ENCODE results near the gene HUS1.
"Not testable (repeated sequence)": the region's sequence is repeated elsewhere in the genome, so short reads cannot be mapped to it uniquely, and the experiment has no call there.

HUS1 gene

DNA sequence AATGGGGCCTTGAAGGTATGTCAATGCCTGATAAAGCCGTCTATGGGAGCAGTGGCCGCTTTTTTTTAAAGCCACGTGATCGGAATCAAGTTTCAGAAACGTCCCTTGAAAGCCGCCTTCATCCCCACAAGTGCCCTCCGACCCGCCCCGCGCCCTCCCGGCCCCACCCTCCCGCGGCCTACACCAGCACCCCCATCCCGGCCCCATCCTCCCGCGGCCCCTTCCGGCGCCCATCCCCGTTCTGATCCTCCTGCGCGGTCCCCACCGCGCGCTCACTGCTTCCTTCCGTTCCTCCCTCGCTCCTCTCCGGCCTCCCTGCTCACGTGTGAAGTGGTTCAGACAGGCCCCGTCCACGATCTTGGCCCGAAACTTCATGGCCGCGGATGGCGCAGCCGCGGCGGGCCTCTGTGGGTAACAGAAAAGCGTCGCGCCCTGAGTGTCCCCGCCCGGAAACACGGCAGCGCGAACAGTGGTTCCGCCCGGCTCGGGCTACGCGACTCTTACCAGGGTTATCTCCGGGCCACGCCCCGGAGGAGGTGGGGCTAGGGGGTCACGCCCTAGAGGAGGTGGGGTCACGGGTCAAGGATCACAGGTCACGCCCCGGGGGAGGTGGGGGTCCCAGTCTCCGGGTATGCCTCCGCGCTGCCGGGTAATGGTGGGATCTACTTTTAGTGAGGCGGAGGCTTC lies at the start of gene HUS1:
TSS of gene HUS1 (minus strand) at position 471 of the 687 bp plus-strand sequence. CDS start at position 375, 96 bp downstream.
- peak; percentile 92 for DNase-seq

DNA sequence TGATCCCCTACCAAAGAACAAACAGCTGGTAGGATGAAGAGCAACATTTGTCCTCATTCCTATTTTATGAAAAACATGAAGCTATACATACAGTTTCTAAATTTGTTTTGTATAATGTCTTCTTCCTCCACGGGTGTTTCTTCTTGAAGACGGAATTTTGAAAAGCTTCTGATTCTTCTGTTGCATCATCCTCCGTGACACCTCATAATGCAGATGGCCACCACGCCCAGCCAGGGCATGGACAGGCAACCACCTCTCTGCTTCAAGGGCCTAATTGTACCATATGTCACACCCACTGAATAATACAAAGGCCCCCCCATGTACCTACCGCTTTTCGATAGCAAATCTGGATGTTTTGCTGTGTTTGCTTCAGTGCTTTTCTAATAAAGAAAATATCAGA lies 49.5 kb upstream of the HUS1 start, which contains the start of gene SUN3:
TSS of gene SUN3 (minus strand) at position 170 of the 400 bp plus-strand sequence. CDS start at position 1, 169 bp downstream.
- no peak for DNase-seq

DNA sequence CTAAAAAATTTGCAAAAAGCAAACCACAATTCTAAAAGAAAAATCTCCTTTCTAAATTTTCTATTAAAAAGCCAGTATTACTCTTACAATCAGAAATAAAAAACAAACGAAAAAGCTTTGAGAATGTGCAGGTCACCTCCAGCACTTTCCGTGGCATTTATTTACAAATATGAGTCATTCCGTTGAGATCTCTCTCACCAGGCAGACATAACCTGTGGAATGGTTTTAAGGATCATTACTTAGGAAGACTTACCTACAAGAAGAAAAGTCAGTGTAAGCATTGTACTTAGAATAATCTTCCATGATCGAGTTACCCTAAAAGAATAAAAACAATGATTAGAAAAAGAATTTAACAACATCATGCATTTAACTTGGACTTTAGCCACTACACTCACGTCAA lies 46.2 kb upstream of the HUS1 start:
- DNase-seq, result no peak

DNA sequence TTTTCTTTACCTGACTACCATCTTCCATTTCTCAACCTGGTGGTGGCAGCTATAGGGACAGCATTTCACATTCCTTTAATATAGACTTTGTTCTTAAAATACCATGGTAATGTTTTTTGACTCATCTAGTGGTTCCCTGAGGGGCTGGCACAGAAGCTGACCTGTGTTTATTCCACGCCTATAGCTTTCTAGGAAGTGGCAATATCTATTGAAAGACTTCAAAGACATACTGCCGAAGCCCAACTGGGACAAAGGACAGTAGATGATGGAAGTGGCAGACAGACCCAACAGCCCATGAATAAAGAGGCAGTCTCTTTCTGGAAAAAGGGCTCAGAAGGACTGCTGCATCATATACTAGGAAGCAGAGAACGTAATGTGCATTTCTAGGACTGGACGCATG lies 38.3 kb upstream of the HUS1 start:
- DNase-seq, result no peak

DNA sequence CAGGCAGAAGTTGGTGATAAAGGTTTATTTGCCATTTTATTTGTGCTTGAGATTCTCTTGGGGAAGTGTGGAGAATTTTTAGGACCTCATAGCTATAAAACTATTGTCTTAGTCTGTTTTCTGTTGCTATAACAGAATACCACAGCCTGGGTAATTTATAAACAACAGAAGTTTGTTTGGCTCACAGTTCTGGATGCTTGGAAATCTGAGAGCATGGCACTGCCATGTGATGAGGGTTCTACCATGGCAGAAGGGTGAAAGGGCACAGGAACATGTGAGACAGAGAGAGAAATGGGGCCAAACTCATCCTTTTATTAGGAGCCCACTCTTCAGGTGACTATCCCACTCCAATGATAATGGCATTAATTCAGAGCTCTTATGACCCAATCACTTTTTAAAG lies 37.2 kb upstream of the HUS1 start:
- no peak for DNase-seq

DNA sequence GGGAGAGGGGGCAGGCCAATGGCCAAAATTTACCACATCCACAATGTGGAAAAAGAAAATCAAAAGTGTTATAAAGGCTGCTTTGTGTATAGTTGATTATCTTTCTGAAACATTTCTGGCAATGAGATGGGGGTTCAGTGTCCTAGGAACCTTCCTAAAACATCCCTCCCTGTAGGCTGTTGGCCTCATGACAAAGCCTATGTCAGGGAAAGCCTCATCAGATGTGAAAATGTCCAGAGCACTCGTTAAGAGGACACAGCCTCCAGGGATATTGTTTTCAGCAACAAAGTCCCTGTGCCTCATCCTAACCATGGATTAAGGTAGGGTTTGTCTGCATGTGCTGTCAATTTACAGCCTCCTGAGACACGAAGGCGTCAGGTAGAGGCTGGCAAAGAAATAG lies 32.5 kb upstream of the HUS1 start:
- no peak for DNase-seq

DNA sequence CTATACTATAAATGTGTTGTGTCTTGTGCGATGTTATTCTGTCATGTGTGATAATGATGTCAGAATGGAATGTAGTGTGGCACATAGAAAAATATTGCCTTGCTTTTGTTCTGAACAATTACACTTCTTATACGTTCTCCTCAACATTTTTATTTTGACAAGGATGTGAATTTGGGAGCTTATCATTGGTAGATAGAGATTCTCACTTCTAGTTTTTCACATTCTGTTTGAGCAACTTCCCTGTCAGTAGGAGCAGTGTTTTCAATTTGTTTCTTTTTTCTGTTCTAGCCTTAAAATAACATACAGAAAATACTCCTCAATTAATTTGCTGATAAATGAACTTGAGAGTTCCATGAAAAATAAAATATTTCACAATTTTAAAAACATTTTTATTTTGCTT lies 31.9 kb upstream of the HUS1 start:
- DNase-seq, result no peak

GRCh38 chr7:48009954-48010353 lies 30.5 kb upstream of the HUS1 start:
- DNase-seq, result no peak

GRCh38 chr7:48009257-48009656 lies 29.8 kb upstream of the HUS1 start:
- DNase-seq, result no peak

DNA sequence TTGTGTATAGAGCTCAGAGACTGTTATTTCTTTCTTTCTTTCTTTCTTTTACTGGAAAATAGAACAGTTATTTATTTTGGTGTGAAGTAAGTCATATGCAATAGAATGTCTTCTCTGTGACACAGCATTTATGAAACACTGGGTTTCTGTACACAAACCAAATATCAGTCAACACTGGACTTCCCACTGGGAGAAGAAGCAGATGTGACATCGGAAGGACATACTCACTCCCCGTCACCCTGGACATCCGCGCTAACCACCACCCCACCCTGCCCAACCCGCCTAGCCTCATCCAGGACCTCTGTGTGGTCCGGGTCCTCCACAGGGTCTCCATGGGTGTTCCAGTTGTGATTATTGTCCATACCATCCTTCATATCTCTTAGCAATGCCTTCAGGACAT lies 27.5 kb upstream of the HUS1 start:
- DNase-seq, result no peak

DNA sequence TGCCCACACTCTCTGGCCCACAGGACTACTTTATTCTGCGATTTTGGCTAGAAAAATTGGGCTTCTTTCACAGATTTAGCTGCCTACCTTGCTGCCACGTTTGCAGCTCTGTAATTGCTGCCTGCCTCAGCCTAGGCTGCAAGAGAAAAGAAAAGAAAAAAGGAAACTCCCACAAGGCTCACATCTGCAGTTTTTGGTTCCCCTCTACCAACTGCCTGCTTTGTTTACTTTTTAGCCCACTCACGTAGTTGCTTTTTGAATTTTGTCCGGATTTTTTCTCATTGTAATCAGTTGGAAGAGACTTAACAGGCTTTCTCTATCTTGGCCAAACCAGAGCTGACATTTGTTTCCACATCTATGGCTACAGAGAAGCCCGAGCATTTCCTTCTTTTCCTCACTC lies 25.2 kb upstream of the HUS1 start:
- DNase-seq, result no peak

DNA sequence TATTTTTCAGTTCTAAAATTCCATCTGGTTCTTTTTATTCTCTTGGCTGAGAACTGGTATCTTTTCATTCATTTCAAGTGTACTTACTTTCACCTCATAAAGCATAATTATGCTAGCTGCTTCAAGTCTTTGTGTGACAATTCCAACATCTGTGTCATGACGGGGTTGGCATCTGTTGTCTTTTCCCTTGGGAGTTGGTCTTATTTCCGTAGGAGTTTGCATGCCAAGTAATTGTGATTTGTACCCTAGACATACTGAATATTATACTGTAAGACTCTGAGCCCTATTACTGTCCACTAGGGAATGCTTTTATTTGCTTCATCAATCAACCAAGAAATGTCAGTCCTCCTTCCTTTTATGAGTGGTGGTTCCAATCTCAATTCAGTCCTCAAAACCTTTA lies 24.6 kb upstream of the HUS1 start:
- DNase-seq, result no peak

DNA sequence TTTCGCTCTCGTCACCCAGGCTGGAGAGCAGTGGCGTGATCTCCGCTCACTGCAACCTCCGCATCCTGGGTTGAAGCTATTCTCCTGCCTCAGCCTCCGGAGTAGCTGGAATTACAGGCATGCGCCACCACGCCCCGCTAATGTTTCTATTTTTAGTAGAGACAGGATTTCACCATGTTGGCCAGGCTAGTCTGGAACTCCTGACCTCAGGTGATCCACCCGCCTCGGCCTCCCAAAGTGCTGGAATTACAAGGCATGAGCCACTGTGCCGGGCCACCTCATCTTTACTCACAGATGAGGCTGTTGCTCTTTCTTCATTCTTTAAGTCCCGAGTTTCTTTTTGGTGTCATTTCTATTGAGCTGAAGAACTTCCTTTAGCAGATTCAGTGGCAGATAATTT lies 20.7 kb upstream of the HUS1 start:
- DNase-seq, result not testable (repeated sequence)

- no peak for DNase-seq
These were observed 20.0 kb upstream of the HUS1 start for GRCh38 chr7:47999413-47999812.

- no peak for DNase-seq
These were observed 13.0 kb upstream of the HUS1 start for GRCh38 chr7:47992446-47992845.

DNA sequence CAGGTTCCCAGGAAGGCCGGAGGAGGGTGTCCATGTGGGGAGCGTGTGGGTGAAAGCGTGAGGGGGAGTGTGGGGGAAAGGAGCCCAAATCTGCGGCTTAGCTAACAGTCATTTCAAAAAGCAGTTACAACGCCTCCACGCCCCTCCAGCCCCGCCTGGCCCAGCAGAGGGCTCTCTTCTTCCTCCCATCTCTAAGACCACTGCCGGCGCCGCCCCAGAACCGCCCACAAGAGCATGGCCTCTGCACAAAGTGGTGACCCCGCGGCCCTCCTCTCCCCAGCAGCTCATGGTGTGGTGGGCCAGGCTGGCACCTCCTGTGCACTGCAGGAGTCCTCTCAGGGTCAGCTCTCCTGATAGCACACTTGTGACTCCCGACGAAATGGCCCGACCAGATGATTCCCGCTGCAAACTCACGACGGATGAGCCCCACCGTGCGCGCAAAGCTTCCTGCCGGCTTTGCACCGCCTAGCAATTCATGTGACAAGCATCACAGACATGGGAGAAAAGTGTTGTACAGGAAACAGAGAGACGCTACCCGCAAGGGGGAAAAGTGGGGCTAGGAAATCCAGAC lies 12.4 kb upstream of the HUS1 start:
- DNase-seq, result peak; percentile 85

- no peak for DNase-seq
These were observed 11.9 kb upstream of the HUS1 start for GRCh38 chr7:47991270-47991669.

DNA sequence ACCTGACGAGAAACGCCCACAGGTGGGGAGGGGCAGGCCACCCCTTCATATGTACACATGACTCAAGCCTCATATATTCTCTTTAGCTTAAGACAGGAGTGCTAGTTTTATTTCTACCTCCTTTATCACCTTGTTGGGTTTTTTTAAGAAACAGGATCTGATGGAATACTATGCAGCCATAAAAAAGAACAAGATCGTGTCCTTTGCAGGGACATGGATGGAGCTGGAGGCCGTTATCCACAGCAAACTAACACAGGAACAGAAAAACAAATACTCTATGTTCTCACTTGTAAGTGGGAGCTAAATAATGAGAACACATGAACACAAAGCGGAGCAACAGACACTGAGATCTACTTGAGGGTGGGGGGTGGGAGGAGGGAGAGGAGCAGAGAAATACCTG lies 11.2 kb upstream of the HUS1 start:
- DNase-seq, result no peak

DNA sequence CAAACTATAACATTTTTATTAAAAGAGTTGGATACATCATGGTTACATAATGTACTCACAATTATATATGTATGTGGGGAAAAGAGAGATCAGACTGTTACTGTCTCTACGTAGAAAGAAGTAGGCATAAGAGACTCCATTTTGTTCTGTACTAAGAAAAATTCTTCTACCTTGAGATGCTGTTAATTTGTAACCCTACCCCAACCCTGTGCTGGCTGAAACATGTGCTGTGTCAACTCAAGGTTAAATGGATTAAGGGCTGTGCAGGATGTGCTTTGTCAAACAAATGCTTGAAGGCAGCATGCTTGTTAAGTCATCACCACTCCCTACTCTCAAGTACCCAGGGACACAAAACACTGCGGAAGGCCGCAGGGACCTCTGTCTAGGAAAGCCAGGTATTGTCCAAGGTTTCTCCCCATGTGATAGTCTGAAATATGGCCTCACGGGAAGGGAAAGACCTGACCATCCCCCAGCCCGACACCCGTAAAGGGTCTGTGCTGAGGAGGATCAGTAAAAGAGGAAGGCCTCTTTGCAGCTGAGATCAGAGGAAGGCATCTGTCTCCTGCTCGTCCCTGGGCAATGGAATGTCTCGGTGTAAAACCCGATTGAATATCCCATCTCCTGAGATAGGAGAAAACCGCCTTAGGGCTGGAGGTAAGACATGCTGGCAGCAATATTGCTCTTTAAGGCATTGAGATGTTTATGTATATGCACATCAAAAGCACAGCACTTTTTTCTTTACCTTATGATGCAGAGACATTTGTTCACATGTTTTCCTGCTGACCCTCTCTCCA lies 10.4 kb upstream of the HUS1 start:
- not testable (repeated sequence) for DNase-seq

DNA sequence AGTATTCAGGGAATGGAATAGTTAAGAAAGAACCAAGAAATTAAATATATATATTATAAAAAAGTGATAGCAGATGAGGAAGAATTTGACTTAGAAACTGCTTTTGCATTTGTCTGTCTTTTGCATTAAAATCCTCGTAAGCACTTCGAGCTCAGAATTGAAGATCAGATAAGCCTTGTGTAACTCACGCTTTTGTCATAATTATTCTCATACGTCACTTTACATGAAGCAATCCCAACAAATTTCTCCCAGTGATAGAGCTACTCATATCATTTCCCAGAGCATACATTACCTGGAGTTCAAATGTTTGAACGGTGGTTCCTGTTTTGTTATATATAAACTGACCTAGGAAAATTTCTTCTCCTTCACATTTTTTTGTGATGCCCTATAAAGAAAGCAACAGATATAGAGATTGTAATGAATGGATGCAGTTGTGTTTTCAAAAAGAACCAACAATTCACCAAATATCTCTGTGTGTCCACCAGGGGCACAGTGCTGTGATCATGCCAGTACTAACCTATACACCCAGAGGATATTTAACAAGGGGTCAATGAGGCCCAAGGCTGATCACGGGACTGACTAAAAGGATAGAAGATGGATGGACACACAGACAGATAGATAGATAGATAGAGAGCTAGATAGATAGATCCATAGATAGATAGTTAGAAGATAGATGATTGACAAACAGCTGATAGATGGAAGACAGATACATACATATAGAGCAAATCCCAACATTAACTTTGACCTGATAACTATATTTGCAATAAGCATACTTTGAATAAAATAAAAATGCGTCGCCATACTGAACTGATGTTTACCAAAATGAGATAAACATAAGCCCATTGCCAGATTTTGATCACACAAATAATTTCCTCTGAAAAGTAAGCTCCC lies 9.3 kb upstream of the HUS1 start:
- DNase-seq, result no peak

GRCh38 chr7:47982610-47983009 lies 3.2 kb upstream of the HUS1 start:
- DNase-seq, result no peak

GRCh38 chr7:47980648-47981047 lies 1.2 kb upstream of the HUS1 start:
- DNase-seq, result not testable (repeated sequence)

- DNase-seq, result no peak
These were observed 392 bp upstream of the HUS1 start for GRCh38 chr7:47979832-47980181.
